ENCODE data around the gene CNOT4.

DNA sequence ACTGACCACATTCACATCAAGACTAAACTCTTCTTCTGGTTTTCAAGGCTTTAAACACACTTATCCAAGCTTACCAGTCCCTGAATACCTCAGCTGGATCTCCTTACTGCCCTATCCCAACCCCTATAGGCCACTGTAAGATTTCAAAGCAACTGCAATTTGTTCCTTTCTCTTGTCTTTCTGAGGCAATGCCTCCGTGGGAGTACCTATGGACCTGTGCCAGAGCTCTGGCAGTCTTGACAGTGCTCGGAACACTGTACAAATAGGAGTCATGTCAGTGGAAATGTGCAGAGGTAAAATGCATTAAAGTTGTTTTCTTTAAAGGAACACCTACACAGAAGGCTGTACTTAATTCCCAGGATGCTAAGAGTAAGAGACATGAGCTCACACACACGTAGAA is 124.7 kb downstream of the CNOT4 start:
- TF ChIP-seq, protein P1, sequence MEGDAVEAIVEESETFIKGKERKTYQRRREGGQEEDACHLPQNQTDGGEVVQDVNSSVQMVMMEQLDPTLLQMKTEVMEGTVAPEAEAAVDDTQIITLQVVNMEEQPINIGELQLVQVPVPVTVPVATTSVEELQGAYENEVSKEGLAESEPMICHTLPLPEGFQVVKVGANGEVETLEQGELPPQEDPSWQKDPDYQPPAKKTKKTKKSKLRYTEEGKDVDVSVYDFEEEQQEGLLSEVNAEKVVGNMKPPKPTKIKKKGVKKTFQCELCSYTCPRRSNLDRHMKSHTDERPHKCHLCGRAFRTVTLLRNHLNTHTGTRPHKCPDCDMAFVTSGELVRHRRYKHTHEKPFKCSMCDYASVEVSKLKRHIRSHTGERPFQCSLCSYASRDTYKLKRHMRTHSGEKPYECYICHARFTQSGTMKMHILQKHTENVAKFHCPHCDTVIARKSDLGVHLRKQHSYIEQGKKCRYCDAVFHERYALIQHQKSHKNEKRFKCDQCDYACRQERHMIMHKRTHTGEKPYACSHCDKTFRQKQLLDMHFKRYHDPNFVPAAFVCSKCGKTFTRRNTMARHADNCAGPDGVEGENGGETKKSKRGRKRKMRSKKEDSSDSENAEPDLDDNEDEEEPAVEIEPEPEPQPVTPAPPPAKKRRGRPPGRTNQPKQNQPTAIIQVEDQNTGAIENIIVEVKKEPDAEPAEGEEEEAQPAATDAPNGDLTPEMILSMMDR (IDR thresholded peaks at IDR 0.05) = no peak
- no peak for TF ChIP-seq POLR2A (IDR thresholded peaks at IDR 0.05)

All from adrenal gland (tissue), 5 donors.